ENCODE data around the gene CTNNA3. TPM values are rescaled to one million over a fixed set of nuclear protein-coding genes. Genes with fewer than 3 reads are reported as not detected.

CTNNA3 gene
- total RNA-seq, 1 donor from 2014 or later = under 0.01 TPM

DNA sequence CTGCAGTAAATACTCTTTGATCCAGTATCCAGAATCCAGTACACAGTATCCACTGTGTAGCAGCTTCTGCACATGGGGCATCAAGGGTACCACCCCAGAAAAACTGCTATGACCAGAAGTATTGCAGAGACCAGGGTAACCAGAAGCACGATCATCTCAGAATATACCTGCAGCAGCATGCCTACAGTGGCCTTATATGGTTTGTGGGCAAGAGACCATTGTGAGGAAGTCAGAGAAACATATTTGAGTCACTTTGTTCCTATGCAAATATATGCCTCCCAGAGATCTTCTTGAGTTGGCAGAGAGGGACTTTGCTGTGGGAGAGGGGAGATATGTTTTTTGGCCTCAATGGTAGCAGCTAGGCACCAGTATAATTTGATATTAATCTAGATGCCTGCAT is 976.5 kb downstream of the CTNNA3 start:
- no peaks in the 10 kb centered on the region for H3K4me1 ChIP-seq
- TF ChIP-seq, protein P1, sequence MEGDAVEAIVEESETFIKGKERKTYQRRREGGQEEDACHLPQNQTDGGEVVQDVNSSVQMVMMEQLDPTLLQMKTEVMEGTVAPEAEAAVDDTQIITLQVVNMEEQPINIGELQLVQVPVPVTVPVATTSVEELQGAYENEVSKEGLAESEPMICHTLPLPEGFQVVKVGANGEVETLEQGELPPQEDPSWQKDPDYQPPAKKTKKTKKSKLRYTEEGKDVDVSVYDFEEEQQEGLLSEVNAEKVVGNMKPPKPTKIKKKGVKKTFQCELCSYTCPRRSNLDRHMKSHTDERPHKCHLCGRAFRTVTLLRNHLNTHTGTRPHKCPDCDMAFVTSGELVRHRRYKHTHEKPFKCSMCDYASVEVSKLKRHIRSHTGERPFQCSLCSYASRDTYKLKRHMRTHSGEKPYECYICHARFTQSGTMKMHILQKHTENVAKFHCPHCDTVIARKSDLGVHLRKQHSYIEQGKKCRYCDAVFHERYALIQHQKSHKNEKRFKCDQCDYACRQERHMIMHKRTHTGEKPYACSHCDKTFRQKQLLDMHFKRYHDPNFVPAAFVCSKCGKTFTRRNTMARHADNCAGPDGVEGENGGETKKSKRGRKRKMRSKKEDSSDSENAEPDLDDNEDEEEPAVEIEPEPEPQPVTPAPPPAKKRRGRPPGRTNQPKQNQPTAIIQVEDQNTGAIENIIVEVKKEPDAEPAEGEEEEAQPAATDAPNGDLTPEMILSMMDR (IDR thresholded peaks at IDR 0.05) = no peak
- H3K36me3 ChIP-seq = no peaks in the 10 kb centered on the region
- no peak overlapping the region for H3K27ac ChIP-seq
- intact Hi-C loops (cut with DNase I) = no loop called here
- no peaks in the 10 kb centered on the region for H3K9me3 ChIP-seq
- DNase-seq (ENCODE audit: low spot score in 2 of 2) = no peak
- no peaks in the 10 kb centered on the region for H3K27me3 ChIP-seq
- no peak overlapping the region for H3K4me3 ChIP-seq

DNA sequence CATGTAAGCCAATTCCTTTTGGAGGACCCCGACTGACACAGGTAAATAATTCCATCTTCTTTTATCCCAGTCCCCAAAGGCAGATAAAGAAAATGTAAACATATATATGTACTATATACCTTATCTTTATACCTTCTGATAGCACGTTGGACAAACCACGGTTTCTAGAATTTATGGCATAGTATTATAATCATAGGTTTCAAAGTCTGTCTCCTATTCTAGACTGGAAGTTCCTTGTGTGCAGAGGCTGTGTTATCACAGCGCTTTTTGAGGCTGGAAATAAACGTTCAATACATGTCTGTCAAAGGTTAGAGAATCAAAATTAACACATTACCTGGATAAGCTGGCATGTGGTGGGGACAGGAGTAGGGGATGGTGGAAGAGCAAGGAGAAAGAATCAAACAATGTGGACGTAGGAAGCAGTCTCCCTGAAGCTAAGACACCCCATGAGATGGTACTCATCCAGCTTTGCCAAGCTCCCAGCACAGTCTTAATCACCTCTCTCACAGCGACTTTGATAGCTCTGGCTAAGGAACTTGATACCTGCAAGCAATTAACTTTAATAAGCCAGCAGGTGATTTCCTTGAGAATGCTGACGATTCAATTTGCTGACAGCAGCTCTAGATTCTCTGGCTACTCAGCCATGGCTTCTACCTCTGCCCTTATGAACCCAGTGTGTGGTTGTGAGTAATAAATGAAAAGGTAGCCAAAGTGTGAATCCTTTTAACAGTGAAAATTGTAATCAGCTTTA is 978.6 kb downstream of the CTNNA3 start:
- TF ChIP-seq, protein P1 (IDR thresholded peaks at IDR 0.05) = no peak
- intact Hi-C loops (cut with DNase I) = no loop called here
- Histone ChIP-seq H3K9me3 (no peaks in the 10 kb centered on the region), H3K36me3 (no peaks in the 10 kb centered on the region), H3K4me1 (no peaks in the 10 kb centered on the region), H3K4me3 (no peak overlapping the region), H3K27ac (no peak overlapping the region), H3K27me3 (no peaks in the 10 kb centered on the region)
- no peak for DNase-seq (ENCODE audit: low spot score in 2 of 2)

DNA sequence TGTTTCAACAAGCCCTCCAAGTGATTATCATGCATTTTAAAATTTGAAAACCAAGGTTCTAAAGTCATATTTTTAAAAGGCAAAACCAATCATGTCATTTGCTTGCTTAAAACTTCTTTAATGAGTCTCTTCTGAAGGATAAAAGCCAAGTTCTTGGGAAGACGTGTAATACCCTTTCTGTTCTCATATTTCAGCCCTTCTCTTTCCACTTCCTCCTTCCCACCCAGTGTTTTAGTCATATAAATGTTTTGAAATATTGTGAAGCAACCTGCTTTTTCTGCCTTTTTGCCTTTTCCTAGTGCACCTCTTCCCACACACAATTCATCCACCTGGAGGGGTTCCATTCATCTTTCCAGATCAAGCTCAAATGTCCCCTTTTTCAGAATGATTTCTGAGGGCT is 981.3 kb downstream of the CTNNA3 start:
- Histone ChIP-seq H3K27ac (no peak overlapping the region), H3K4me1 (no peaks in the 10 kb centered on the region), H3K27me3 (no peaks in the 10 kb centered on the region), H3K4me3 (no peak overlapping the region), H3K9me3 (no peaks in the 10 kb centered on the region), H3K36me3 (no peaks in the 10 kb centered on the region)
- TF ChIP-seq, protein P1 (IDR thresholded peaks at IDR 0.05) = no peak
- no peak for DNase-seq (ENCODE audit: low spot score in 2 of 2)
- intact Hi-C loops (cut with DNase I) = no loop called here

DNA sequence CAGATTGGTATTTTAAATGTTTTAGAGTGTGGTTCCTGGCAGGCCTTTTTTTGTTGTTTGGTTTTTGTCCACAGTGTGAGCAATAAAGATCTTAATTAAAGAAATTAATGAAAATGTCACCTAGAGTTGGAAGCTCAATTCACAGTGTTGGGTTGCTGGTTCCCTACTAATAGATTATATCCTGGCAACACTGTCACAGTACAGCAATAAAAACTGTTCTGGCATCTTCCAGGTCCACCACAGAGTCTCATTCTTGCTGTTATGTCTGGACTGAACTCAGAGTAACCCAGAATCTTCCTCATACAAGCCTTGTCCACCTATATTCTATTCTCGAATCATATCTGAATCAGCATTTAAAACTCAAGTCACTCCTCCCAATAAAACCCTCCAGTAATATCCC is 982.6 kb downstream of the CTNNA3 start:
- Histone ChIP-seq H3K4me3 (no peak overlapping the region), H3K36me3 (no peaks in the 10 kb centered on the region), H3K27ac (no peak overlapping the region), H3K27me3 (no peaks in the 10 kb centered on the region), H3K4me1 (no peaks in the 10 kb centered on the region), H3K9me3 (no peaks in the 10 kb centered on the region)
- no peak for DNase-seq (ENCODE audit: low spot score in 2 of 2)
- intact Hi-C loops (cut with DNase I) = no loop called here
- TF ChIP-seq, protein P1 (IDR thresholded peaks at IDR 0.05) = no peak

DNA sequence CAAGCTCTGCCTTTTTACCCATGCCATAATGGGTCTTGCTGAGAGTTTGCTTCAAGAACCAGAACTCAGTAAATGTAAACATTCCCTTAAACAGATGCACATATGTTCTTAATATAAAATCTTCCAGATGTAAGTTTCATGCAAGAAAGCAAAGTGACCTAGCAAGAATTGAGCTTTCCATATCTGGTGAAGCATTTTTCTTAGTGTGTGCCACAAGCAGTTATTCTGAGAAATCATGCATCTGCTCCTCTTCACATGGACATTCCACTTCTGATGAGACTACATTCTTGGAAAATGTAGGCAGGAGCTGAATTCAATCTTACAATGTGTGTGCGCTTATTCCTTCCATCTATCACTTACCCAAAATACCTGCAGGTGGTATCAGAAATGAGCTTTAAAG is 997.9 kb downstream of the CTNNA3 start:
- no peak for DNase-seq (ENCODE audit: low spot score in 2 of 2)
- H3K4me1 ChIP-seq = no peaks in the 10 kb centered on the region
- TF ChIP-seq, protein P1 (IDR thresholded peaks at IDR 0.05) = no peak
- no peak overlapping the region for H3K27ac ChIP-seq
- intact Hi-C loops (cut with DNase I) = no loop called here
- H3K27me3 ChIP-seq = no peaks in the 10 kb centered on the region
- no peak overlapping the region for H3K4me3 ChIP-seq
- H3K36me3 ChIP-seq = no peaks in the 10 kb centered on the region
- no peaks in the 10 kb centered on the region for H3K9me3 ChIP-seq

Measured in ascending aorta (tissue), 2 donors.